IMR-90 (cell line): ENCODE measurements around the gene BOLA1. TPM values are rescaled to one million over a fixed set of nuclear protein-coding genes. Genes with fewer than 3 reads are reported as not detected.

Experiments used
- ATAC-seq: fragments of 200-7000 bp; cut with Tn5 transposase; 2 replicates; pipeline ENCODE4 v1.9.1; 2020; ENCODE audit warnings: low read depth, mild to moderate bottlenecking, moderate library complexity
- BruUV-seq: library from RNA; stranded (reverse); fragments of 400-500 nt; replicated peaks from 2 replicates; lab custom pipeline; 2021; lab: Mats Ljungman, UMichigan
- CTCF ChIA-PET: fragments of 300-600 bp; formaldehyde crosslinking; extraction: SDS; loops from one replicate; lab custom pipeline; 2021; ENCODE audit warnings: antibody characterized with exemption; lab: Yijun Ruan, JAX
- POLR2A ChIA-PET: fragments of 300-600 bp; sonication (Branson Sonifier 250); formaldehyde crosslinking; loops from one replicate; lab custom pipeline; 2022; ENCODE audit warnings: antibody characterized with exemption; ENCODE audit not compliant: unreplicated experiment; lab: Charles Lee
- DNase-seq: peaks from one replicate; pipeline ENCODE4 v3.0.0; 2013
- H2AFZ ChIP-seq: replicated peaks from 2 replicates; pipeline ENCODE3; 2013; ENCODE audit warnings: low read length, mild to moderate bottlenecking; ENCODE audit not compliant: poor library complexity
- H2AK5ac ChIP-seq: 2 replicates; pipeline ENCODE4 v1.6.1; 2013; ENCODE audit warnings: low read depth, low read length, inconsistent platforms
- H2AK9ac ChIP-seq: replicated peaks from 2 replicates; pipeline ENCODE3; 2013; ENCODE audit warnings: mild to moderate bottlenecking, low read depth, low read length, moderate library complexity; ENCODE audit not compliant: poor library complexity
- H2BK120ac ChIP-seq: 2 replicates; pipeline ENCODE4 v1.6.1; 2013; ENCODE audit warnings: low read depth, low read length, inconsistent platforms
- H2BK15ac ChIP-seq: 3 replicates; pipeline ENCODE4 v1.6.1; 2013; ENCODE audit warnings: low read depth, low read length, inconsistent platforms
- H2BK20ac ChIP-seq: 2 replicates; pipeline ENCODE4 v1.6.1; 2013; ENCODE audit warnings: low read depth, mild to moderate bottlenecking, inconsistent platforms, low read length, moderate library complexity
- H2BK5ac ChIP-seq: 2 replicates; pipeline ENCODE4 v1.6.1; 2013; ENCODE audit warnings: mild to moderate bottlenecking, low read depth, low read length, inconsistent platforms; ENCODE audit not compliant: poor library complexity, severe bottlenecking
- H3K14ac ChIP-seq: replicated peaks from 2 replicates; pipeline ENCODE4 v1.6.1; 2013; ENCODE audit warnings: low read depth, low read length, inconsistent platforms
- H3K18ac ChIP-seq: 2 replicates; pipeline ENCODE4 v1.6.1; 2013; ENCODE audit warnings: low read depth, low read length, control low read depth
- H3K23ac ChIP-seq: 2 replicates; pipeline ENCODE4 v1.6.1; 2013; ENCODE audit warnings: low read depth, low read length, inconsistent platforms
- H3K27ac ChIP-seq: 2 replicates; pipeline ENCODE4 v1.5.1; 2013; ENCODE audit warnings: mild to moderate bottlenecking, control low read depth, low read length; ENCODE audit not compliant: insufficient read depth
- H3K27me3 ChIP-seq: 2 replicates; pipeline ENCODE4 v1.6.1; 2013; ENCODE audit warnings: low read length; ENCODE audit not compliant: control insufficient read depth, insufficient read depth
- H3K36me3 ChIP-seq: 2 replicates; pipeline ENCODE4 v1.6.1; 2013; ENCODE audit warnings: low read length, mixed read lengths; ENCODE audit not compliant: control insufficient read depth, insufficient read depth
- H3K4ac ChIP-seq: 2 replicates; pipeline ENCODE4 v1.6.1; 2013; ENCODE audit warnings: low read depth, low read length, inconsistent platforms
- H3K4me1 ChIP-seq: 2 replicates; pipeline ENCODE4 v1.6.1; 2013; ENCODE audit warnings: low read length, mixed read lengths; ENCODE audit not compliant: control insufficient read depth, insufficient read depth
- H3K4me2 ChIP-seq: 2 replicates; pipeline ENCODE4 v1.6.1; 2013; ENCODE audit warnings: low read depth, mild to moderate bottlenecking, control low read depth, low read length, moderate library complexity
- H3K4me3 ChIP-seq: 2 replicates; pipeline ENCODE4 v1.5.1; 2013; ENCODE audit warnings: low read depth, mild to moderate bottlenecking, control low read depth, low read length, moderate library complexity; ENCODE audit not compliant: insufficient read depth
- H3K56ac ChIP-seq: 2 replicates; pipeline ENCODE4 v1.6.1; 2013; ENCODE audit warnings: low read length, inconsistent platforms; ENCODE audit not compliant: insufficient read depth; ENCODE audit errors: extremely low read depth
- H3K79me1 ChIP-seq, 2 experiments: 2 replicates each; pipeline ENCODE4 v1.6.1; 2013; ENCODE audit warnings: low read length in 2 of 2, inconsistent platforms in 1 of 2, low read depth in 1 of 2
- H3K9ac ChIP-seq: 2 replicates; pipeline ENCODE4 v1.6.1; 2013; ENCODE audit warnings: low read depth, low read length, control low read depth
- H3K9me1 ChIP-seq: 2 replicates; pipeline ENCODE4 v1.6.1; 2013; ENCODE audit warnings: low read length, inconsistent platforms; ENCODE audit not compliant: insufficient read depth
- H3K9me3 ChIP-seq: 2 replicates; pipeline ENCODE4 v1.6.1; 2013; ENCODE audit warnings: low read length; ENCODE audit not compliant: control insufficient read depth, insufficient read depth
- H4K20me1 ChIP-seq: 2 replicates; pipeline ENCODE4 v1.6.1; 2013; ENCODE audit warnings: low read length, inconsistent platforms; ENCODE audit not compliant: insufficient read depth
- H4K5ac ChIP-seq: 2 replicates; pipeline ENCODE4 v1.6.1; 2013; ENCODE audit warnings: mild to moderate bottlenecking, low read depth, low read length, control low read depth
- H4K8ac ChIP-seq, 2 experiments: 2 replicates each; pipeline ENCODE4 v1.6.1; 2013; ENCODE audit warnings: low read depth in 2 of 2, low read length in 2 of 2, control low read depth in 1 of 2, inconsistent platforms in 1 of 2
- H4K91ac ChIP-seq: 2 replicates; pipeline ENCODE4 v1.6.1; 2013; ENCODE audit warnings: low read depth, low read length, inconsistent platforms; ENCODE audit not compliant: insufficient read depth
- CTCF ChIP-seq: conservative IDR thresholded peaks from 2 replicates; pipeline ENCODE4 v1.5.1; 2012; ENCODE audit warnings: mild to moderate bottlenecking, low read depth, low read length, improper control_type of control experiment
- FOS ChIP-seq: fragments of 150-350 bp; IDR thresholded peaks from 2 replicates; pipeline ENCODE4 v1.6.1; 2016; ENCODE audit warnings: low read depth, low read length
- MXI1 ChIP-seq: IDR thresholded peaks from 2 replicates; pipeline ENCODE4 v1.6.1; 2012; ENCODE audit warnings: low read depth, mild to moderate bottlenecking, low read length, moderate library complexity, borderline replicate concordance
- USF2 ChIP-seq: fragments of 150-350 bp; IDR thresholded peaks from 2 replicates; pipeline ENCODE4 v1.6.1; 2017; ENCODE audit warnings: mild to moderate bottlenecking, antibody characterized with exemption, low read length, low read depth
- WGBS, 2 experiments: methylation state at CpG; one replicate each; pipeline versions ENCODE4 v1.1.5 to v1.1.7; 2013; ENCODE audit warnings: missing lambda C conversion rate in 2 of 2; ENCODE audit not compliant: insufficient read length in 1 of 2; ENCODE audit errors: extremely low coverage in 2 of 2; 5-methylcytosine and 5-hydroxymethylcytosine counted together
- dilution Hi-C: fragments of 300-500 bp; cut with HindIII; formaldehyde crosslinking; loops from one replicate; pipeline ENCODE4 v1.14.3; 2018; ENCODE audit warnings: low sequenced_read_pairs; ENCODE audit not compliant: unreplicated experiment
- in situ Hi-C: fragments of 300-500 bp; cut with MboI; formaldehyde crosslinking; loops from 3 replicates; pipeline ENCODE4 v1.14.3; 2019; ENCODE audit warnings: low sequenced_read_pairs, inconsistent platforms, mixed read lengths
- intact Hi-C: fragments of 100-400 bp; cut with micrococcal nuclease; formaldehyde crosslinking; loops from 2 replicates; pipeline ENCODE4 v1.10.0; 2022
- polyA plus RNA-seq, 3 experiments: library from polyadenylated mRNA; depleted of rRNA; stranded (reverse); fragments of >200 nt; gene quantifications; 2 replicates each; pipeline ENCODE4 v1.2.3, GENCODE V29; 2012; ENCODE audit warnings: low replicate concordance in 1 of 3
- total RNA-seq: library from RNA; depleted of rRNA; stranded (reverse); fragments of >200 nt; gene quantifications from 2 replicates; pipeline ENCODE4 v1.2.3, GENCODE V29; 2012

The BOLA1 gene
- total and polyA plus RNA-seq, 2 of the 4 experiments (the other 2 are of a cell fraction): 3.4 to 12.6 TPM

GRCh38 chr1:149906570-149907075 is 7.3 kb downstream of the BOLA1 start:
- Histone ChIP-seq H2AK5ac (no peak overlapping the region), H4K20me1 (no peaks in the 10 kb centered on the region), H3K9me3 (no peaks in the 10 kb centered on the region), H3K18ac (no peak overlapping the region), H3K36me3 (peaks cover 49% of the 10 kb centered on the region), H3K4ac (no peak overlapping the region), H3K27ac (no peak overlapping the region), H3K4me2 (no peak overlapping the region), H2BK5ac (no peak overlapping the region), H2AK9ac (no peak overlapping the region), H2AFZ (no peak overlapping the region), H2BK15ac (no peak overlapping the region), H3K14ac (no peak overlapping the region), H4K91ac (no peak overlapping the region), H3K79me1 (no peaks in the 10 kb centered on the region), H2BK20ac (no peak overlapping the region), H4K5ac (no peak overlapping the region), H3K23ac (no peak overlapping the region), H3K56ac (no peak overlapping the region), H4K8ac (no peak overlapping the region), H3K4me3 (no peak overlapping the region), H3K27me3 (no peaks in the 10 kb centered on the region), H2BK120ac (no peak overlapping the region), H3K9ac (no peak overlapping the region), H3K4me1 (no peaks in the 10 kb centered on the region), H3K9me1 (peaks cover under 1% of the 10 kb centered on the region; the same call in 1 of the 2 replicates)
- ChIA-PET POLR2A (interaction anchor here (0.6 kb wide), 1 partner anchor 103 kb away, joined by 14 read pairs; no protein-coding TSS in a partner anchor), CTCF (no interaction called here)
- TF ChIP-seq CTCF (no peak), USF2 (no peak), FOS (no peak), MXI1 (no peak)
- DNase-seq: no peak
- dilution Hi-C loops: no loop called here
- 94% methylated on average over 3 of the region's 10 CpGs; no CpG with 5 or more reads in 1 of the 2 experiments for WGBS, 2 experiments
- no TSS peak for BruUV-seq
- no peak for ATAC-seq
- intact Hi-C loops: no loop called here
- in situ Hi-C loops: no loop called here
